ENCODE data around the gene TUBA3C.
A peak's percentile ranks its signal among the peaks of the same experiment; 100 is the strongest.

Gene TUBA3C

DNA sequence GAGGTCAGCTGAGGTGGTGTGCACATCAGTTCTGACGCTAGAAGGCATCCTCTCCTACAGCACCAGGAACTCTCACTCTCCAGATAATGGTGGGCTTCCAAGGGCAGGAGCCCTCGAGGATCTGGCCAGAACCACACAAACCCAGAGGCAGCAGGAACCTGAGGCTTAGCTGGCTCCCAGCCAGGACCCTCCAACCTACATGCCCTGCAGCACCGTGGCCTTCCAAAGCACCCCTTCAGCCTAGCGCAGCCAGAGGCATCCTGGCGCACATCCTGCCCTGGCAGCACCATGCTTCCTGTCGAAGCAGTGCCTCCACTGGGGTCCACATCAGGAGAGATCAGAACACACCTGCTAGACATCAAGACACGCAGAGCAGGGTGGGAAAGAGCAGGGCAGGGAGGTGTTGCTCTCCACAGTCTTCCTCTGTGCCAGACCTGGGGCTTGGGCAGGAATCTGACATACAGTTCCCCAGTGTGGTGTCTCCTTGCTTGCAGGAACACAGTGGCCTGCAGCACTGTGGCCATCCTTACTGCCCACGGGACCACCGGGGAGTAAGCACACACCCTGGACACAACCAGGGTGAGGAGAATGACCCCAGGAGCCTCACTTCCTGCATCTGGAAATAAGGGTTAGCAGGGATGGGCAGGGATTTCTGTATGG lies 21.7 kb downstream of the TUBA3C start:
- DNase-seq: no peak

GRCh38 chr13:19159181-19159580 lies 22.4 kb downstream of the TUBA3C start:
- no peak for DNase-seq

DNA sequence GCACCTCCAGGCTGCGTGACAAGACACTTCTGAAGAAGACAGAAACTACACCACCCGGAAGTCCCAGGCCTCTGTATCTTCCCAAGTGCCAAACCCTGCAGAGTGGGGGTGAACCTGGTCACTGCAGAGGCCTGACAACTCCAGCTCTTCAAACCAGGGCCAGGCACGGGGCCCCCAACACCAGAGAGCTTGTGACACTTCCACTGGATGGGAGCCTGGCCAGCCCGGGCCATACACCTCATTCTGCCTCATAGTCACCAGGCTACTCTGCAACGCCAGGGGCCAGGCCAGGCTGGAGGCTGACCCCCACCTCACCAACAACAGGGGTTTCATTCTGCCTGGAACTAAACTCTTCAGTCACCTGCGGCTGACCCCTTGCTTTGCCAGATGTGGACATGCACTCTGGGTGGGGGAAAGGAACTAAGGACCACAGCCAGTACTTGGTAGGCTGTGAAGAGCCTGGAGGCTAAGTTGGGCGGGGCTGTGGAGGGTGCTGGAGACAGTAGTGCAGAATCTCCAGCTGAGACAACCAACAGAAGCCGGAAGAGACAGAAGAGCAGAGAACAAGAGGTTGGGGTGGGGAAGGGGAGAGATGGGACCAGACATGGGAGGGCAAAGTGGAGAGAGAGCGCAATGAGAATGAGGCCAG lies 23.0 kb downstream of the TUBA3C start:
- DNase-seq: no peak

DNA sequence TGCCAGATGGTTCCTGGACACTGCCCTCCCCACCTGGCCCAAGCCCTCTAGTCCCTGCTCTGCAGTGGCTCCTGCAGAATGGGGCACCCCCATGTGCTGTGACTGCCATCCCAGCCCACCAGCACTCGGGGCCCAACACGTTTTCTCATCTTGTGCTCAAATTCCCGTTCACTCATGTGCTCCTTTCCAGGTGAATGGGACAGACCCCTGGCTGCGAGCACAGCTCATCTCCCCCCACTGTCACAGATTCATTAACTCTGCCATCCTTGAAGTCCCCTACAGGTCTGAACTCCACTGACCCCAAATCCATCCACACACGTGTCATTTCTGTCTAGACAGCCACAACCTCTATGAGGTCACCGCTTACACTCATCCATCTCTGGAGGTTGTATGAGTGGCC lies 23.6 kb downstream of the TUBA3C start:
- no peak for DNase-seq

- no peak for DNase-seq
These were observed 24.2 kb downstream of the TUBA3C start for GRCh38 chr13:19157461-19157860.

- no peak for DNase-seq
These were observed 25.4 kb downstream of the TUBA3C start for GRCh38 chr13:19156013-19156825.

DNA sequence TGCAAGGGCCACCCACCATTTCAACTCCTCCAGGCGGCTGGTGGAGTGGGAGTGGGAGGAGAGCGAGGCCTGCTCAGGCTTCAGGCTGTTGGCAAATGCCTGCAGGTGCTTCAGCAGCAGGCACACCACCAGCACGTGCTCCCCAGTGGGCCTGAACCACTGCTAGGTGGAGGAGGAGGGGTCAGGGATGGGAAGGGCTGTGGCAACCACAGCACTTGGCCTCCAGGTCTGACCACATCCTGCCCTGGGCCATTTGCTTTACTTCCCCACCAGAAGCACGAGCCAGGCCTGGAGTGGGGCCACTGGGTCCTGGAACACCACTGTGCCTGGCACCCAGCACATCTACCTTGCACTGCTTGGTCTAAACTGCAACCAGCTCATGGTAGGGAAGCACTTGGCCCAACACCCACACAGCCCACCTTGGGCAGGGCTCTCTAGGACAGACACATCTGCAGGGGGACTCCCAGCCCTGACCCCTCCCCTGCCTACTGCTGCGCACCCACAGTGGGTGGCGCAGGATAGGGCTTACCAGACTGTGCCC lies 26.2 kb downstream of the TUBA3C start:
- peak; percentile 71 for DNase-seq

DNA sequence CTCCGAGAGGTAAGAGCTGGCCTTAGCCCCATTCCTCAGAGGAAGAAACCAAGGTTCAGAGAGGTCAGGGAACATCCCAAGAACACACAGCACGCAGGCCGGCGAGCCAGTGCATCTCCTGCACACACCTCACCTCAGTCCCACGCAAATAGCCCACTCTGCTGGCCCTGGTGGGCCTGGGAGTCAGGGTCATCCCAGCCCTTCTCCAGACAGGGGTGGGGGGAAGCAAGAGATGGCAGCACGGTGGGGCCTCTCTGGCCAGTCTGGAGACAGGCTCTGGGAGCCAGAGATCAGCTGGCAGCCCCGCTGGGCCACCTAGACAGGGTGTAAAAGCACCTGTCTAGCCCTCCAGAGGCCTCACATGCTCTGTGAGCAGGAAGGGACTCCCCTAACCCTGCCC lies 26.8 kb downstream of the TUBA3C start:
- no peak for DNase-seq

DNA sequence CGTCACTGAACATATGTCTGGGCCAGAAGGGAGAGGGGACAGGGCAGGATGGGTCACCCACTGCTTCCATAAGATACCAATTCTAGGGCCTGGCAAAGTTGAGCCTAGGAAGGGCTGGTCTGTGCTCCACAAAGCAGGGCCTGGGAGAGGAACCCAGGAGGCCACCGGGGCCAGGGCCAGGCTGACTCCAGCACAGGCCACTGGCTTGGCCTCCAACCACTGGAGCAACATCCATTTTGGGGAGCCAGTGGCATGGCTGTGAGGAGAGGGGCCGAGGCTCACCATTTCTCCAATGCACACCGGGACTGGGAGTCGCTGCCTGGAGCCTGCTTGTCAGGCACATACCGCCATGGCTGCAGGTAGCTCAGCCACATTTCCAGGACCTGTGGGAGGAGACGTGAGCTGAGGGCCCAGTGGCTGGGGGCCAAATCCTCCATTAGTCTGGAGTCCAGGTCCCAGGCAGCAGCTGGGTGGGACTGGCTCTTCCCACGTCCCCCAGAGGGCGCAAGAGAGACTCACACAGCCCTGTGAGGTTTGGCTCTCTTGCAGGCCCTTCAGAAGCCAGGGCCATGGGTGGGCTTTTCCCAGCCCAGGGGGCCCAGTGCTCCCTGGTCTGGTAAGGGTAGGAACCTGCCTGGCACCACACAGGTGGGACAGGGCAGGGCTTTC lies 27.7 kb downstream of the TUBA3C start:
- DNase-seq: no peak

- no peak for DNase-seq
These were observed 29.2 kb downstream of the TUBA3C start for GRCh38 chr13:19152403-19152802.

- no peak for DNase-seq
These were observed 29.9 kb downstream of the TUBA3C start for GRCh38 chr13:19151581-19152263.

DNA sequence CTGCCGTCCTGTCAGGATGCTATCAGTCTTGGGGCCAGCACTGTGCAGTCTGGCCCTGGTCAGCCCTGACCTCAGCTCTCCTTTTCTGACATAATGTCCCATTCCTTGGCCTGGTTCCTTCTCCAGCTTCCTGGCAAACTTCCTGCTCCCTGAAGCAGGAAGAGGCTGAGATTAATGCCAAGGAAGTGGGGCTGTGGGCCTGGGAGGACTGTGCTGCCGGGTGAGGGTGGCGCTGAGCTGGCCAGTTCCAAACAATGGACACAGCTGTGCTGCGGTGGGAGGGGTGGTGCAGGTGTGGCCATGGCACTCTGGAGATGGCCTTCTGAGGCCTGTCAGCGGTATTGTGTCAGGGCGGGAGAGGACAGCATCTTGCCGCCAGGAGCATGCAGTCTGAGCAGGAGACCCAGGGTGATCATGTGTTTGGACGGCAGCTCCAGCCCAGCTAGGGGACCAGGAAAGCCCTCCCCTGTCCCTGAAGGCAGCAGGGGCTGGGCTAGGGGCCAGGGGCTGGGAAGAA lies 30.9 kb downstream of the TUBA3C start:
- DNase-seq: no peak

DNA sequence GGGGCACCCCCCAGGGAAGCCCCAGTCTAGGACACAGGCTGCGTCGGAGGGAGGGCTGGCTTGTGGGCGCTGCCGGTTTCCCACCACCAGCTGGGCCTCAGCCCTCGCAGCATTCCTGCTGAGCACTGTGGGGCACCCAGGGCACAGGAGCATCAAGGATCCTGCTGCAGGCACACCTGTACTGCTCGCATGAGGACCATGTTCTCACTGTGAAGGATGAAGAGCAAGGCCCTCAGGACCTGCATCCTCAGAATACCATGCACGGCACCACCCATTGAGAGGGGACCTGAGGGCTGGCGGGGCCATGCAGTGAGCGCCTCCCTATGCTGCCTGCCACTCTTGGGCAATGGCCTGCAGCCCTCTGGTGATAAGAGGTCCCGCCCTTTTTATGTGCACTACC lies 31.4 kb downstream of the TUBA3C start:
- no peak for DNase-seq

DNA sequence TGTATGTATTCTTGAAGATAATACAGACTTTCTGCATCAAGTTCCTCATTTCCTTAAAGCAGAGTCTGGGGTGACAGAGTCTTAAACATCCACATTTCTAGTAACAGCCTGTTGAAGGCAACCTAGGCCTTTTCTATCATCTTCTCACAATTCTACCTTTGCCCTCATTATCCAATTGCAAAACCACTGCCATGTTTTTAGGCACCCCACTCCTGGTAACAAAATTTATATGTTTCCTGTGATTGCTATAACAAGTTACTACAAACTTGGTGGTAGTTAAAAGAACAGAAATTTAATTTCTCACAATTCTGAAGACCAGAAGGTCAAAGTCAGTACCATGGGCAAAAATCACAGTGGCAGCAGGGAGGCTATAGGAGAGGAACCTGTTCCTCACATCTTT lies 33.1 kb downstream of the TUBA3C start:
- no peak for DNase-seq

Data from GF-D8 (cell line).